OCI-LY7 (cell line): ENCODE data around the gene TARS3.

Experiments
- CTCF ChIP-seq: fragments of 200-600 bp; sonication (generic); conservative IDR thresholded peaks from 2 replicates; pipeline ENCODE4 v1.5.1; 2014; ENCODE audit warnings: mild to moderate bottlenecking, antibody characterized with exemption, low read length, moderate library complexity, mixed read lengths
- EZH2phosphoT487 ChIP-seq: fragments of 200-600 bp; sonication (generic); IDR thresholded peaks from 2 replicates; pipeline ENCODE4 v1.6.1; 2018; ENCODE audit warnings: low read depth, borderline replicate concordance, mild to moderate bottlenecking, mixed run types, antibody characterized with exemption, low read length, moderate library complexity, mixed read lengths

- TF ChIP-seq CTCF, result no peak
- no peak for TF ChIP-seq EZH2phosphoT487
These were observed 62.1 kb downstream of the TARS3 start for GRCh38 chr15:101662203-101662602.
